Measurements from ENCODE around the gene PIGN.
A peak's percentile ranks its signal among the peaks of the same experiment; 100 is the strongest.

Gene PIGN

GRCh38 chr18:62071071-62071470 lies 115.8 kb downstream of the PIGN start:
- TF ChIP-seq CTCF (IDR thresholded peaks at IDR 0.05; ENCODE audit: insufficient read depth, low read depth, low read length, missing control alignments) = no peak
- no peak for DNase-seq (ENCODE audit: low read depth)
- H3K4me3 ChIP-seq (ENCODE audit: low read length) = no peak overlapping the region

GRCh38 chr18:62070302-62070701 lies 116.6 kb downstream of the PIGN start:
- TF ChIP-seq CTCF (IDR thresholded peaks at IDR 0.05; ENCODE audit: insufficient read depth, low read depth, low read length, missing control alignments) = no peak
- no peak overlapping the region for H3K4me3 ChIP-seq (ENCODE audit: low read length)
- no peak for DNase-seq (ENCODE audit: low read depth)

- no peak overlapping the region for H3K4me3 ChIP-seq (ENCODE audit: low read length)
- no peak for TF ChIP-seq CTCF (IDR thresholded peaks at IDR 0.05; ENCODE audit: insufficient read depth, low read depth, low read length, missing control alignments)
- DNase-seq (ENCODE audit: low read depth) = peak; percentile 50
Measured at GRCh38 chr18:62069556-62069955, 117.3 kb downstream of the PIGN start.

GRCh38 chr18:62066102-62066818 lies 120.6 kb downstream of the PIGN start:
- TF ChIP-seq CTCF (IDR thresholded peaks at IDR 0.05; ENCODE audit: insufficient read depth, low read depth, low read length, missing control alignments) = no peak
- no peak for DNase-seq (ENCODE audit: low read depth)
- H3K4me3 ChIP-seq (ENCODE audit: low read length) = no peak overlapping the region

GRCh38 chr18:62064361-62064760 lies 122.5 kb downstream of the PIGN start:
- TF ChIP-seq CTCF (IDR thresholded peaks at IDR 0.05; ENCODE audit: insufficient read depth, low read depth, low read length, missing control alignments) = no peak
- H3K4me3 ChIP-seq (ENCODE audit: low read length) = no peak overlapping the region
- DNase-seq (ENCODE audit: low read depth) = no peak

GRCh38 chr18:62061821-62062478 lies 124.9 kb downstream of the PIGN start:
- no peak for DNase-seq (ENCODE audit: low read depth)
- TF ChIP-seq CTCF (IDR thresholded peaks at IDR 0.05; ENCODE audit: insufficient read depth, low read depth, low read length, missing control alignments) = no peak
- H3K4me3 ChIP-seq (ENCODE audit: low read length) = no peak overlapping the region

GRCh38 chr18:62060820-62061219 lies 126.0 kb downstream of the PIGN start:
- TF ChIP-seq CTCF (IDR thresholded peaks at IDR 0.05; ENCODE audit: insufficient read depth, low read depth, low read length, missing control alignments) = no peak
- no peak overlapping the region for H3K4me3 ChIP-seq (ENCODE audit: low read length)
- no peak for DNase-seq (ENCODE audit: low read depth)
